Erythroblast (primary cell): Measurements from ENCODE around the gene RHBDD2.

ENCODE experiments used
- GATA1 ChIP-seq: IDR thresholded peaks from 2 replicates; pipeline ENCODE4 v1.6.1; 2011; ENCODE audit warnings: low read depth, mild to moderate bottlenecking, control low read depth, low read length, moderate library complexity
- POLR2A ChIP-seq: IDR thresholded peaks from 2 replicates; pipeline ENCODE4 v1.6.1; 2011; ENCODE audit warnings: mild to moderate bottlenecking, low read length

GRCh38 chr7:75924889-75925288, 46.1 kb downstream of the RHBDD2 start:
- no peak for TF ChIP-seq POLR2A
- TF ChIP-seq GATA1 = no peak
